Endothelial cell of hepatic sinusoid (primary cell): ENCODE data around the gene C1QTNF7.

ENCODE experiments used
- in situ Hi-C: cut with HindIII; loops from 2 replicates; pipeline ENCODE4 v1.10.0; 2017; ENCODE audit warnings: low sequenced_read_pairs

C1QTNF7 gene

GRCh38 chr4:15451866-15452765 is 24.3 kb downstream of the C1QTNF7 start:
- in situ Hi-C loops: loop anchor here (25.0 kb wide), 1 partner anchor 215 kb away; no protein-coding TSS in a partner anchor

- in situ Hi-C loops: loop anchor here (25.0 kb wide), 1 partner anchor 218 kb away; no protein-coding TSS in a partner anchor
Measured at GRCh38 chr4:15455290-15455689, 27.5 kb downstream of the C1QTNF7 start.

- in situ Hi-C loops: loop anchor here (25.0 kb wide), 1 partner anchor 220 kb away; no protein-coding TSS in a partner anchor
Measured at GRCh38 chr4:15457406-15458201, 29.8 kb downstream of the C1QTNF7 start.

DNA sequence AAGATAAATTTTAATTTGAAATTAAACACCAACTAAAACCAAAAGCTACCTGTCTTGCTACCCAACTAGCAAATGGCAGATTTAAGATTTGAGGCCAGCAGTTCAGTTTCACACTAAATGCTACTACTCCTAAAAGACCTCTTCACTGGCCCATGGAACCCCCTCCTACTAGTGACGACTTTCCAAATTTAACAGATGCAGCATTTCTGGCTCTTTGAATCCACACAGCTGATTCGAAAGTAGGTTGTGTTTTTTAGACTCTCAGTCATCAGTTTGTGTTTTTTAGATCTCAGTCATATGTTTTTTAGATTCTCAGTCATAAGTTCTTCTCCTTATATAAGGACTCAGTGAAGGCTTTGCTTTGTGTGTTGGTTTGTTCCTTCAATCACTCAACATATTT is 30.8 kb downstream of the C1QTNF7 start:
- in situ Hi-C loops: loop anchor here (25.0 kb wide), 1 partner anchor 221 kb away; no protein-coding TSS in a partner anchor

GRCh38 chr4:15459706-15460105 is 31.9 kb downstream of the C1QTNF7 start:
- in situ Hi-C loops: loop anchor here (25.0 kb wide), 1 partner anchor 222 kb away; no protein-coding TSS in a partner anchor

- in situ Hi-C loops: loop anchor here (25.0 kb wide), 1 partner anchor 229 kb away; no protein-coding TSS in a partner anchor
Measured at GRCh38 chr4:15466596-15466995, 38.8 kb downstream of the C1QTNF7 start.

GRCh38 chr4:15469402-15470127 is 41.7 kb downstream of the C1QTNF7 start, which contains the start of gene CC2D2A:
Gene CC2D2A (plus strand): TSS chr4:15469882. CDS start chr4:15475933, 6,051 bp downstream.
- in situ Hi-C loops: loop anchor here (25.0 kb wide), 1 partner anchor 232 kb away; no protein-coding TSS in a partner anchor

- in situ Hi-C loops: loop anchor here (25.0 kb wide), 1 partner anchor 233 kb away; no protein-coding TSS in a partner anchor
Measured at GRCh38 chr4:15470128-15470475, 42.3 kb downstream of the C1QTNF7 start.

- in situ Hi-C loops: loop anchor here (25.0 kb wide), 1 partner anchor 286 kb away; no protein-coding TSS in a partner anchor
Measured at GRCh38 chr4:15476396-15476795, 48.6 kb downstream of the C1QTNF7 start.

DNA sequence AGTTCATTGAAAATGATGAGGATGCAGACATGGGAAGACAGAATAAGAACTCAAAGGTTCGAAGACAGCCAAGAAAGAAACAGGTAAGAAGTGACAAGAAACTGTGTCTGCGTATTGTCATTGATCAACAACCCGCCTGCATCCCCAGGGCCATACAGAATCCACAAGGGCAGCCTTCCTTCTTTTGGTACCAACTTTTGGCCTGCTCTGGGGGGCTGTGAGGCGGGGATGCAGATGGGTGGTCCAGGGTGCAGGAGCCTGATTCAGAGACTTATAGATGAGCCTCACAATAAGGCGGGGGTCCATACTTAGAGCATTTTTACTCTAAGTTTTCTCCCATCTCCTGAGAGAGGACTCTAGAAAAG is 50.9 kb downstream of the C1QTNF7 start:
- in situ Hi-C loops: loop anchor here (25.0 kb wide), 1 partner anchor 284 kb away; no protein-coding TSS in a partner anchor

DNA sequence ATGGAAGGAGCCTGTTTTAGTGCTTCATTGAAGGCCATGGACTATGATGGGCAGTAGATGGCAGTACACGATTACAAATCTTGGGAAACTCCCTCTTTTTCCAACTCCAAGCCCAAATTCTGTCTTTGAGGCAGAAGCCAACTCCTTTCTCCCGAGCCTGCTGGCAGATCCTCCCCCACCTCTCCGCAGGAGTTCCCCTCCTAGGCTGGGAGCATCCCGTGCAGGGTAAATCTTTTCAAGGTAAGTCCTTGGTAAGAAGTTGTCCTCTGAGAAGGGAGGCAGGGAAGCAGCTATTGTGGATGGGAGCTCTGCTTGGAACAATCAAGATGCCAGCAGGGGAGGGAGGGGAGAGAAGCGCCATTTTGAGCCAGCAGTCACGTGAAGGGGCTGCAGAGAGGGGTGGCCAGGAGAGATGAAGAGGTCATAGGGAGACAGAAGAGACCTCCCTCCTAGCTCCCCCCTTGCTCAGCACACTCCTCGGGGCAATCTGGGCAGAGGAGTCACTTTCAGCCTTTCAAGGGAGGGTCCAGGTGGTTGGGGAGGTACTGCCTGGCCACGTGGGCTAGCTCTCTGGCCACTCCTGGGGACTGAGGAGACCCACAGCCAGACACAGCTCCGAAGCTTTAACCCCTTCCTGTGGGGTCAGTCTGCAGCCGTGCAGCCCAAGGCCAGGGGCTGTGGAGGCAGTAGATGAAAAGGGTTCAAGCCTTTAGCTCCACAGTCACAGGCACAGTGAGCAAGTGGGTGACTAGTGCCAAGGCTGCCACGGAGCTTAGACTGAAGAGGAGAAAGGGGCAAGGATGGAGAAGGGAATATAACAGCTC is 51.5 kb downstream of the C1QTNF7 start:
- in situ Hi-C loops: loop anchor here (25.0 kb wide), 1 partner anchor 283 kb away; no protein-coding TSS in a partner anchor

DNA sequence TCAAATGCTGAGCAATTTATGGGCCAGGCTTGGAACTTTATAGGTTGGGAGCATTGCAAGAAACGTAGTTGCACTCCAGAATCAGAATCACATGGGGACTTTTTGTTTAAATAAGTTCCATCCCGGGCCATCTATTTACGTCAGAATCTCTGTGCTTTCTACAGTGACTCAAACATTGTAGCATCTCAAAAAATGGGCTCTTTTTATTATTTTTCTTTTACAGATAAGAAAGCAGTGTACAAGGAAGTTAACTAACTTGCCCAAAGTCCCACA is 52.0 kb downstream of the C1QTNF7 start:
- in situ Hi-C loops: loop anchor here (25.0 kb wide), 1 partner anchor 282 kb away; no protein-coding TSS in a partner anchor

DNA sequence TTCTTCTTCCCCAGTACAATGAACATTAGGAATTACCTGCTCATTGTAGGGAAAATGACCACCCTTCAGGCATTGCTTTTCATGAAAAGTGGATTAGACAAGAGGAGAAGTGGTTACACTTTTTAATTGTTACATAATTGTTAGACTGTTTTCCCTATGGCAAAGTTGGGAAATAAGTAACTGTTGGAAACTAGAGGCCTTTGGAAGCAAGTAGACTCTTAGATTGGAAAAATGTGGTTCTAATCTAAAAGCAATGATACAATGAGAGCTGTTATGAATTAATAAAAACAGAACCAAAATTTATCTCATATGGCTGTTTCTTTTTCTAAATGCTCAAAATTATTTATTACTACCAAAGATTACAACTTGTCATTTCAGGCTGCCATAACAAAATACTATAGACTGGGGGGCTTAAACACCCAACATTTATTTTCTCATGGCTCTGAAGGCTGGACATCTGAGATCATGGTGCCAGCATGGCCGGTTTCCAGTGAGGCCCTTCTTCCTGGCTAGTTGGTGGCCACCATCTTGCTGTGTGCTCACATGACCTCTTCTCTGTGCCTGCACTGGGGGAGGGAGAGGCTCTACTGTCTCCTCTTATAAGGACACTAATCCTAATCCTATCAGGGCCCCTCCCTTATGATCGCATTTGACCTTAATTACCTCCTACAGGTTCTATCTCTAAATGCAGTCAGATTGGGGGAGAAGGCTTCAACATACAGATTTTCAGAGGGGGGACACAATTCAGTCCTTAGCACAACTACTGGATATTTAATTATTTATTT is 54.3 kb downstream of the C1QTNF7 start:
- in situ Hi-C loops: loop anchor here (25.0 kb wide), 1 partner anchor 280 kb away; no protein-coding TSS in a partner anchor

- in situ Hi-C loops: loop anchor here (25.0 kb wide), 1 partner anchor 279 kb away; no protein-coding TSS in a partner anchor
Measured at GRCh38 chr4:15482842-15483241, 55.0 kb downstream of the C1QTNF7 start.

GRCh38 chr4:15488136-15488535 is 60.3 kb downstream of the C1QTNF7 start:
- in situ Hi-C loops: loop anchor here (25.0 kb wide), 1 partner anchor 274 kb away; no protein-coding TSS in a partner anchor

- in situ Hi-C loops: loop anchor here (25.0 kb wide), 1 partner anchor 273 kb away; no protein-coding TSS in a partner anchor
Measured at GRCh38 chr4:15488658-15489470, 61.0 kb downstream of the C1QTNF7 start.

DNA sequence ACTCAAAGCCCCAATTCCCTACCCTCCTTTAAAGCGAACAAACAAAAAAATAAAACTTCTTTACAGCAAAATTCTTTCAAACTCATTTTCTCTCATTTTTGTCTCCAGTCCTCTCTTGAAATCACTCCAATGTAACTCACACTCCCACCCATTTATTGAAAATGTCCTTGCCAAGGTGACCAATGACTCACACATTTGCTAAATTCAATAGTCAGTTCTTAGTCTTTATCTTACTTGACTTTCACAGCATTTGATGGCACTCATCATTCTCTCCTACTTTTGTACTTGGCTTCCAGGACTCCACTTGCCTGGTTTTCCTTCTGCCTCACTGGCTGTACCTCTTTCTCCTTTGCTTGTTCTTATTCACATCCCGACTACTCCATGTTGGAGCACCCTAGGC is 61.7 kb downstream of the C1QTNF7 start:
- in situ Hi-C loops: loop anchor here (25.0 kb wide), 1 partner anchor 273 kb away; no protein-coding TSS in a partner anchor

DNA sequence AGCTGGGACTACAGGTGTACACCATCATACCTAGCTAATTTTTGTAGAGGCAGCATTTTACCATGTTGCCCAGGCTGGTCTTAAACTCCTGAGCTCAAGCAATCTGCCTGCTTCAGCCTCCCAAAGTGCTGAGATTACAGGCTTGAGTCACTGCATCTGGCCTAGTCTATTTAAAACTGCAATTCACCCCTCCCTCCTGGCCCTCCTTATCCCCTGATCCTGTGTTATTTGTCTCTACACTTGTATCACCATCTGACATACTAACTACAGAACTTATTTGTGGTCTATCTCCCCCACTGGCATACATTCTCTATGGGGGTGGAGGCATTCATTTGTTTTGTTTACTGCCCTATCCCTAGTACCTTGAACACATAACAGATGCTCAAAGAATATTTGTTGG is 65.6 kb downstream of the C1QTNF7 start:
- in situ Hi-C loops: loop anchor here (25.0 kb wide), 1 partner anchor 269 kb away; no protein-coding TSS in a partner anchor
